ENCODE data around the gene RPTOR.

DNA sequence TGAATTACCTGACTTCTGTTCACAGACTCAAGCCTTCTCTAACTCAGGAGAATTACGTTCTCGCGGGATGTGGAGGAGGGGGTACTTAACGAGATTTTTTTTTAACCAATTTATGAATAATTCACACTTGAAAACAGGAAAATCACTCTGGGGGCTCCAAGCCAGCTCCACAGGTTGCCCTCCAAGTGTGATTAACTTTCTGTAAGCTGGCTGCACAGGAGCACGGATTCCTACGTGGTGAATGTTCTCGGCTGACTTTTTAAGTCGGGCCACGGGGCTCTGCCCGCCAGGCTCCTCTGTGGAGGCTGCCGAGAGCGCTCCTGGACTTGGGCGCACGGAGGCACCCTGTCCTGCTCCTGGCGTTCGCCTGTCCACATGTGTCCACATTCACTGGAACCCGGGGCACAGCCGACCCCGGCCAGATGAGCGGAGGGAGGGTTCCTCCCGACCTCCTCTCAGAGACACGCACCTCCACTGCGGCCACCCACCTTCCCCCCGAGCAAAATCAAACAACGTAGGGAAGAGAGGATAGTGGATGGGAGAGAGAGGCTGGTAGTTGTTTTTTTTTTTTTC is 299.9 kb downstream of the RPTOR start:
- no peak for TF ChIP-seq POLR2A (IDR thresholded peaks at IDR 0.05; ENCODE audit: low read depth, low read length)
- no peak for TF ChIP-seq CTCF (IDR thresholded peaks at IDR 0.05; ENCODE audit: extremely low read depth in 1 of 2, insufficient read depth in 1 of 2, low read depth in 1 of 2, low read length in 2 of 2)
- no peak for TF ChIP-seq POLR2AphosphoS5 (IDR thresholded peaks at IDR 0.05; ENCODE audit: insufficient read depth, low read depth, low read length)
- TF ChIP-seq MYC (IDR thresholded peaks at IDR 0.05; ENCODE audit: low read depth, low read length): no peak
- TF ChIP-seq MAX (IDR thresholded peaks at IDR 0.05; ENCODE audit: insufficient read depth, insufficient read length): no peak
- no peak for TF ChIP-seq JUN (IDR thresholded peaks at IDR 0.05; ENCODE audit: borderline replicate concordance, insufficient read depth, insufficient read length, low read depth)
- no peak for TF ChIP-seq EZH2 (IDR thresholded peaks at IDR 0.05; ENCODE audit: borderline replicate concordance, low read depth, low read length, severe bottlenecking)
- no peak for TF ChIP-seq FOS (IDR thresholded peaks at IDR 0.05; ENCODE audit: borderline replicate concordance, insufficient read depth, low read length)
- no peak for TF ChIP-seq GATA2 (IDR thresholded peaks at IDR 0.05; ENCODE audit: insufficient read depth, insufficient read length, low read depth, low read length)

Measured in endothelial cell of umbilical vein (primary cell).